H1 (cell line): ENCODE measurements around the gene RER1. TPM values are rescaled to one million over a fixed set of nuclear protein-coding genes. Genes with fewer than 3 reads are reported as not detected.

Experiments
- CHD2 ChIP-seq: IDR thresholded peaks from 2 replicates; pipeline ENCODE4 v1.6.1; 2012; ENCODE audit warnings: low read length, improper control_type of control experiment
- POU5F1 ChIP-seq: IDR thresholded peaks from 2 replicates; pipeline ENCODE4 v1.6.1; 2011; ENCODE audit warnings: low read depth, mild to moderate bottlenecking, low read length, moderate library complexity
- RAD21 ChIP-seq, 2 experiments: IDR thresholded peaks in 1 of 2; conservative IDR thresholded peaks in 1 of 2; 2 replicates each; pipeline ENCODE4 v1.6.1; 2011; ENCODE audit warnings: low read depth in 2 of 2, low read length in 2 of 2, improper control_type of control experiment in 1 of 2, inconsistent platforms in 1 of 2, mild to moderate bottlenecking in 1 of 2, moderate library complexity in 1 of 2
- SAP30 ChIP-seq: fragments of 300-600 bp; sonication (generic); IDR thresholded peaks from 2 replicates; pipeline ENCODE4 v1.7.1; 2012; ENCODE audit warnings: low read length, moderate library complexity, mild to moderate bottlenecking, inconsistent platforms; ENCODE audit not compliant: insufficient read depth, insufficient replicate concordance
- SUZ12 ChIP-seq: fragments of 200-600 bp; sonication (generic); IDR thresholded peaks from 2 replicates; pipeline ENCODE4 v1.6.1; 2012; ENCODE audit warnings: mild to moderate bottlenecking, inconsistent platforms, low read length, moderate library complexity, mixed read lengths
- TBP ChIP-seq: IDR thresholded peaks from 2 replicates; pipeline ENCODE4 v1.6.1; 2011; ENCODE audit warnings: low read depth, low read length, improper control_type of control experiment
- USF2 ChIP-seq: IDR thresholded peaks from 2 replicates; pipeline ENCODE4 v1.6.1; 2011; ENCODE audit warnings: low read length, improper control_type of control experiment
- ZNF274 ChIP-seq: IDR thresholded peaks from 2 replicates; pipeline ENCODE4 v1.7.0; 2012; ENCODE audit warnings: low read length, borderline replicate concordance; ENCODE audit errors: extremely low read depth
- polyA plus RNA-seq, 7 experiments: library from polyadenylated mRNA; depleted of rRNA in 3 of 7; stranded (reverse) in 5 of 7; unstranded in 2 of 7; fragments of >200 nt in 5 of 7; fragments of 200-250 nt in 2 of 7; gene quantifications; 1 replicate in 5 of 7; 2 replicates in 1 of 7; 4 replicates in 1 of 7; pipeline versions ENCODE4 v1.2.1 to v1.2.3, GENCODE V29; 2011 to 2013; ENCODE audit warnings: missing spikeins in 2 of 7, mixed read lengths in 2 of 7
- total RNA-seq: library from RNA; stranded (reverse); fragmentation: NEBNext Ultra II Directional; extraction: Animal tissue kit (Norgen Biotek cat#: 25700); gene quantifications from 2 replicates; pipeline ENCODE4 v1.2.1, GENCODE V29; 2021

The RER1 gene
- total and polyA plus RNA-seq, 2 of the 8 experiments (the other 6 are each of a cell fraction or from before 2014, with no cell fraction given): 102 to 134 TPM

GRCh38 chr1:2372551-2373490 is 18.8 kb upstream of the RER1 start (continued):
- no peak for TF ChIP-seq RAD21 (IDR thresholded peaks at IDR 0.05 in 1 of 2, conservative IDR thresholded peaks at IDR 0.05 in 1 of 2; ENCODE audit: low read depth in 2 of 2, low read length in 2 of 2)
- TF ChIP-seq CHD2: no peak
- TF ChIP-seq USF2: no peak
- no peak for TF ChIP-seq POU5F1
- no peak for TF ChIP-seq SUZ12
- TF ChIP-seq TBP: no peak
- TF ChIP-seq ZNF274: no peak
- TF ChIP-seq SAP30: no peak
